ENCODE results near the gene EFNA4. TPM values are rescaled to one million over a fixed set of nuclear protein-coding genes. Genes with fewer than 3 reads are reported as not detected.

Gene EFNA4
- total and polyA plus RNA-seq, 2 of the 8 experiments (the other 6 are each of a cell fraction or from before 2014, with no cell fraction given): 21.9 to 23.9 TPM

DNA sequence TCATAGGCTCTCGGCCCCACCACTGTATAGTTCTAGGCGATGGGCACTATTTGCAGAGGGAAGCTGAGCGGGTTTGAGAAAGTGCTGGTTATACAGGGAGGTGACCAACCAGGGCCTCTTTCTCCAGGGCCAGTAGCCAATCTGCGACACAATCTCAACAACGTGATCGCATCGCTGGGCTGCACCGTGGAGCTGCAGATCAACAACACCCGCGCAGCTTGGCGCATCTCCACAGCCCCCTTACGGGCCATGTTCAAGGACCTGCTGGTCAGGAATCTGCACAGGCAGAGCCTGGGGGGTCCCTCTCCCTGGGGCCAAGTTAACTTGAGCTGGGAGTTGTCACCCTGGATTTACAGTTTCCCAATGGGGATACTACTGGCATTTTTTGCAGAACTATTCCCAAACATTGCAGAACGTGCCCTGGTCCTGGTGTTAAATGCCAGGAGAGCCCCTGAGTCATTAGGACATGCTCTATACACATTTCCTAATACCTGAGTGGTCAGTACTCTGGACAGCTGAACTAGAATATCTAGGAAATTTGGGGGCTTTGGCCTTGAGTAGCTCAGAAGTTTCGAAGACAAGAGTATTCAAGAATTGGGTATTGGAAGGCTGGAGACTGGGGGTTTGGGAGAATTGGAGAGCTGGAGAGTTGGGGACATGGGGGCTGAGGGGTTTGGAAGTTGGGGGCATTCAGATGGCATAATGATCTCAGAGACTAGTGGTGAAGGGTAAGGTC is 23.0 kb upstream of the EFNA4 start (continued):
- no peak for TF ChIP-seq CEBPB (IDR thresholded peaks at IDR 0.05; ENCODE audit: low read depth, low read length)
- TF ChIP-seq, protein P1, sequence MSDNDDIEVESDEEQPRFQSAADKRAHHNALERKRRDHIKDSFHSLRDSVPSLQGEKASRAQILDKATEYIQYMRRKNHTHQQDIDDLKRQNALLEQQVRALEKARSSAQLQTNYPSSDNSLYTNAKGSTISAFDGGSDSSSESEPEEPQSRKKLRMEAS (IDR thresholded peaks at IDR 0.05): no peak
- TF ChIP-seq NRF1 (IDR thresholded peaks at IDR 0.05; ENCODE audit: low read depth, low read length): no peak
- TF ChIP-seq, protein P2, sequence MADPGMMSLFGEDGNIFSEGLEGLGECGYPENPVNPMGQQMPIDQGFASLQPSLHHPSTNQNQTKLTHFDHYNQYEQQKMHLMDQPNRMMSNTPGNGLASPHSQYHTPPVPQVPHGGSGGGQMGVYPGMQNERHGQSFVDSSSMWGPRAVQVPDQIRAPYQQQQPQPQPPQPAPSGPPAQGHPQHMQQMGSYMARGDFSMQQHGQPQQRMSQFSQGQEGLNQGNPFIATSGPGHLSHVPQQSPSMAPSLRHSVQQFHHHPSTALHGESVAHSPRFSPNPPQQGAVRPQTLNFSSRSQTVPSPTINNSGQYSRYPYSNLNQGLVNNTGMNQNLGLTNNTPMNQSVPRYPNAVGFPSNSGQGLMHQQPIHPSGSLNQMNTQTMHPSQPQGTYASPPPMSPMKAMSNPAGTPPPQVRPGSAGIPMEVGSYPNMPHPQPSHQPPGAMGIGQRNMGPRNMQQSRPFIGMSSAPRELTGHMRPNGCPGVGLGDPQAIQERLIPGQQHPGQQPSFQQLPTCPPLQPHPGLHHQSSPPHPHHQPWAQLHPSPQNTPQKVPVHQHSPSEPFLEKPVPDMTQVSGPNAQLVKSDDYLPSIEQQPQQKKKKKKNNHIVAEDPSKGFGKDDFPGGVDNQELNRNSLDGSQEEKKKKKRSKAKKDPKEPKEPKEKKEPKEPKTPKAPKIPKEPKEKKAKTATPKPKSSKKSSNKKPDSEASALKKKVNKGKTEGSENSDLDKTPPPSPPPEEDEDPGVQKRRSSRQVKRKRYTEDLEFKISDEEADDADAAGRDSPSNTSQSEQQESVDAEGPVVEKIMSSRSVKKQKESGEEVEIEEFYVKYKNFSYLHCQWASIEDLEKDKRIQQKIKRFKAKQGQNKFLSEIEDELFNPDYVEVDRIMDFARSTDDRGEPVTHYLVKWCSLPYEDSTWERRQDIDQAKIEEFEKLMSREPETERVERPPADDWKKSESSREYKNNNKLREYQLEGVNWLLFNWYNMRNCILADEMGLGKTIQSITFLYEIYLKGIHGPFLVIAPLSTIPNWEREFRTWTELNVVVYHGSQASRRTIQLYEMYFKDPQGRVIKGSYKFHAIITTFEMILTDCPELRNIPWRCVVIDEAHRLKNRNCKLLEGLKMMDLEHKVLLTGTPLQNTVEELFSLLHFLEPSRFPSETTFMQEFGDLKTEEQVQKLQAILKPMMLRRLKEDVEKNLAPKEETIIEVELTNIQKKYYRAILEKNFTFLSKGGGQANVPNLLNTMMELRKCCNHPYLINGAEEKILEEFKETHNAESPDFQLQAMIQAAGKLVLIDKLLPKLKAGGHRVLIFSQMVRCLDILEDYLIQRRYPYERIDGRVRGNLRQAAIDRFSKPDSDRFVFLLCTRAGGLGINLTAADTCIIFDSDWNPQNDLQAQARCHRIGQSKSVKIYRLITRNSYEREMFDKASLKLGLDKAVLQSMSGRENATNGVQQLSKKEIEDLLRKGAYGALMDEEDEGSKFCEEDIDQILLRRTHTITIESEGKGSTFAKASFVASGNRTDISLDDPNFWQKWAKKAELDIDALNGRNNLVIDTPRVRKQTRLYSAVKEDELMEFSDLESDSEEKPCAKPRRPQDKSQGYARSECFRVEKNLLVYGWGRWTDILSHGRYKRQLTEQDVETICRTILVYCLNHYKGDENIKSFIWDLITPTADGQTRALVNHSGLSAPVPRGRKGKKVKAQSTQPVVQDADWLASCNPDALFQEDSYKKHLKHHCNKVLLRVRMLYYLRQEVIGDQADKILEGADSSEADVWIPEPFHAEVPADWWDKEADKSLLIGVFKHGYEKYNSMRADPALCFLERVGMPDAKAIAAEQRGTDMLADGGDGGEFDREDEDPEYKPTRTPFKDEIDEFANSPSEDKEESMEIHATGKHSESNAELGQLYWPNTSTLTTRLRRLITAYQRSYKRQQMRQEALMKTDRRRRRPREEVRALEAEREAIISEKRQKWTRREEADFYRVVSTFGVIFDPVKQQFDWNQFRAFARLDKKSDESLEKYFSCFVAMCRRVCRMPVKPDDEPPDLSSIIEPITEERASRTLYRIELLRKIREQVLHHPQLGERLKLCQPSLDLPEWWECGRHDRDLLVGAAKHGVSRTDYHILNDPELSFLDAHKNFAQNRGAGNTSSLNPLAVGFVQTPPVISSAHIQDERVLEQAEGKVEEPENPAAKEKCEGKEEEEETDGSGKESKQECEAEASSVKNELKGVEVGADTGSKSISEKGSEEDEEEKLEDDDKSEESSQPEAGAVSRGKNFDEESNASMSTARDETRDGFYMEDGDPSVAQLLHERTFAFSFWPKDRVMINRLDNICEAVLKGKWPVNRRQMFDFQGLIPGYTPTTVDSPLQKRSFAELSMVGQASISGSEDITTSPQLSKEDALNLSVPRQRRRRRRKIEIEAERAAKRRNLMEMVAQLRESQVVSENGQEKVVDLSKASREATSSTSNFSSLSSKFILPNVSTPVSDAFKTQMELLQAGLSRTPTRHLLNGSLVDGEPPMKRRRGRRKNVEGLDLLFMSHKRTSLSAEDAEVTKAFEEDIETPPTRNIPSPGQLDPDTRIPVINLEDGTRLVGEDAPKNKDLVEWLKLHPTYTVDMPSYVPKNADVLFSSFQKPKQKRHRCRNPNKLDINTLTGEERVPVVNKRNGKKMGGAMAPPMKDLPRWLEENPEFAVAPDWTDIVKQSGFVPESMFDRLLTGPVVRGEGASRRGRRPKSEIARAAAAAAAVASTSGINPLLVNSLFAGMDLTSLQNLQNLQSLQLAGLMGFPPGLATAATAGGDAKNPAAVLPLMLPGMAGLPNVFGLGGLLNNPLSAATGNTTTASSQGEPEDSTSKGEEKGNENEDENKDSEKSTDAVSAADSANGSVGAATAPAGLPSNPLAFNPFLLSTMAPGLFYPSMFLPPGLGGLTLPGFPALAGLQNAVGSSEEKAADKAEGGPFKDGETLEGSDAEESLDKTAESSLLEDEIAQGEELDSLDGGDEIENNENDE (IDR thresholded peaks at IDR 0.05; ENCODE audit: insufficient replicate concordance, low read length): no peak
- no peak for TF ChIP-seq RFX5 (IDR thresholded peaks at IDR 0.05; ENCODE audit: borderline replicate concordance, low read depth, low read length)
- TF ChIP-seq TAF7 (optimal IDR thresholded peaks at IDR 0.05; ENCODE audit: borderline replicate concordance, low read depth, low read length): no peak

Data from H1 (cell line).